C4-2B (cell line): ENCODE data around the gene MYBPHL.

Experiments used
- H3K27ac ChIP-seq: fragments of 450-650 bp; 2 replicates; pipeline ENCODE4 v1.5.1; 2017
- ZFX ChIP-seq: fragments of 450-650 bp; IDR thresholded peaks from 2 replicates; pipeline ENCODE4 v1.6.1; 2017
- TF ChIP-seq, protein P1 (sequence below): fragments of 450-650 bp; conservative IDR thresholded peaks from 2 replicates; pipeline ENCODE4 v1.5.1; 2017; ENCODE audit warnings: mild to moderate bottlenecking

The MYBPHL gene

DNA sequence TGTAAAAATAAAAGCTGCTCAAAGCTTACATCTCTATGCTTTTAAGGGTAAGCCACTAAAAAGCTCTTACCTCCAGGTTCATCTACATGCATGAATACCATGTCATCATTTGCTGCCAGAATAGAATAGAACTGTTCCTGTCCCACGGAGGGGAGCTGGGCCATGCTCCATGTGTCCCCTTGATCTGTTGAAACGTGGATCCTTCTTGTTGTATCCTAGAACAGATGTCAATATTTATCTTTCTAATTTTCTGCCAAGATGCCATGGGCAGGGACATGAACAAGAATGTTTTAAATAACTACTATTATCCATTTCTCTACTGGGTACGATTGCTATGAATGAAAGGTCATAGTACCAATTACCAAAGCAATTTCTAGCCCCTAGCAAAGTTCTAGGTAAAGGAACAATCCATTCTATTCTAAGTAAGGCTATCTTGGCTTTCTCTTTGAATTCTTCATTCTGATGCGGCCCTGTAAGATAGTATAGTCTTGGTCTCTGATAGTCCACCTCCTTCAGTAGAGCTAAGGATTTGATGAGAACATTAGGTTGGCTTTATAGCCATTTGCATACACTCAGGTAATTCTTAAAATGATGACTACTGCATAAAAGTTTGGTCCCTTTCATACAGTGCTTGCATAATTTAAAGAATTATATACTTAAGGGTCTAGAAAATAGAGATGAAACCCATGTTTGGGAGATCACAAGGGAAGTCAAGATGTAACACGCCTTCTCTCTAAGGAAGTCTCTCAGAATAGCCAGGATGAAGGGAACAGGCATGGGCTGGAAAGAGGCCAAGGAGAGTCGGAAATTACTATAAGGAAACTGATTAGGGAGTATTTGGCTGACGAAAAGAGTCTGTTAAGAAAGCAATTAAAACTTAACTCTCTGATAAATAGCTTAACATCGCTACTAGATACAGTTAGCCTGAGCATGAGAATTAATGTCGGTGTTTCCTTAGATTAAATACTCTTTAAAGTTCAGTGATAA is 35.4 kb upstream of the MYBPHL start:
- TF ChIP-seq, protein P1, sequence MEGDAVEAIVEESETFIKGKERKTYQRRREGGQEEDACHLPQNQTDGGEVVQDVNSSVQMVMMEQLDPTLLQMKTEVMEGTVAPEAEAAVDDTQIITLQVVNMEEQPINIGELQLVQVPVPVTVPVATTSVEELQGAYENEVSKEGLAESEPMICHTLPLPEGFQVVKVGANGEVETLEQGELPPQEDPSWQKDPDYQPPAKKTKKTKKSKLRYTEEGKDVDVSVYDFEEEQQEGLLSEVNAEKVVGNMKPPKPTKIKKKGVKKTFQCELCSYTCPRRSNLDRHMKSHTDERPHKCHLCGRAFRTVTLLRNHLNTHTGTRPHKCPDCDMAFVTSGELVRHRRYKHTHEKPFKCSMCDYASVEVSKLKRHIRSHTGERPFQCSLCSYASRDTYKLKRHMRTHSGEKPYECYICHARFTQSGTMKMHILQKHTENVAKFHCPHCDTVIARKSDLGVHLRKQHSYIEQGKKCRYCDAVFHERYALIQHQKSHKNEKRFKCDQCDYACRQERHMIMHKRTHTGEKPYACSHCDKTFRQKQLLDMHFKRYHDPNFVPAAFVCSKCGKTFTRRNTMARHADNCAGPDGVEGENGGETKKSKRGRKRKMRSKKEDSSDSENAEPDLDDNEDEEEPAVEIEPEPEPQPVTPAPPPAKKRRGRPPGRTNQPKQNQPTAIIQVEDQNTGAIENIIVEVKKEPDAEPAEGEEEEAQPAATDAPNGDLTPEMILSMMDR, result no peak
- no peak for TF ChIP-seq ZFX
- H3K27ac ChIP-seq, result no peak overlapping the region

DNA sequence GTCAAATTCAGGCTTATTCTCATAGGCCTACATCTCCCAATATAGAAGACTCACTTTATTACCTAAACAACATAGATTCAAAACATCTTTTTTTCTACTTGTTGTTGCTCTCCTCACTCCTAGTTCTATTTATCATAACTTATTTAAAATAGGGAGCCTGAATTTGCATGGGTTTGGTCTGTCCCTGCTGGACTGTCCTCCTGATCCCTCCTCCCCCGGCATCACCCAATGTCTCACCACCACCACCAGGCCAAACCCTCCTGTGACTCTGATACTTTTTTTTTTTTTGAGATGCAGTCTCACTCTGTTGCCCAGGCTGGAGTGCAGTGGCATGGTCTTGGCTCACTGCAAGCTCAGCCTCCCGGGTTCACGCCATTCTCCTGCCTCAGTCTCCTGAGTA is 31.8 kb upstream of the MYBPHL start:
- no peak overlapping the region for H3K27ac ChIP-seq
- no peak for TF ChIP-seq ZFX
- TF ChIP-seq, protein P1, result no peak

DNA sequence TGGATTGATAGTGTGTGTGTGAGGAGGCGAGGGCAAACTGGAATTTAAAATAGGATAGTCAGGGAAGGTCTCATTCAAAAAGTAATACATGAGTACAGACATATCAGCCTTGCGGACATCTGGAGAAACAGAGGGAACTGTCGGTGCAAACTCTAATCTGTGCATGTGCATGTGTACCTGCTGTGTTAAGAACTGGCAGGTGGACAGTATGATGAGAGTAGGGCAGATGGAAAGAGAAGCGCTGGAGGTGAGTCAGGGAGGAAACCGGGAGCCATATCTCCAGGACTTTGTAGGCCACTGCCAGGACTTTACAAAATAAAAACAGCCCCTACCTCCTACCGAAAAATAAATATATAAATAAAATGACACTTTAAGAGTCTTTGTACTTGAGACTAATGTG is 31.3 kb upstream of the MYBPHL start:
- H3K27ac ChIP-seq, result no peak overlapping the region
- TF ChIP-seq, protein P1, result no peak
- no peak for TF ChIP-seq ZFX

DNA sequence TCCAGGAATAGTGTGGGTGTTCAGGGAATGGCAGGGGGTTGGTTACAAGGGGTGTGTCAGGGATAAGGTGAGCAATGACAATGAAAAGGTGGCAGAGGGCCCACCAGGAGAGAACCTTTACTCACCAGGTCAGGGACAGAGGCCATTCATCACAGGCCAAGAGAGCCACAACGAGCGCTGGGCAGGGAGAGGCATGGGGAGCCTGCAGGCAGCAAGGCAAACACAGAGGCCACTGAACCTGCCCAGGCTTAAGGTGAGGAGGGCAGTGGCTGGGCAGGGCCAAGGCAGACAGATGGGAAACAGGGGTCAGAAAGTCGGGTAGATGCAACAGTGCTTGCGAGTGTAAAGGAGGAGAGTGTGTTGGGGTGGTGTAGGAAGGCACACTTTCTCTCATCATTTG is 28.3 kb upstream of the MYBPHL start:
- H3K27ac ChIP-seq, result no peak overlapping the region
- TF ChIP-seq, protein P1, result no peak
- TF ChIP-seq ZFX, result no peak

DNA sequence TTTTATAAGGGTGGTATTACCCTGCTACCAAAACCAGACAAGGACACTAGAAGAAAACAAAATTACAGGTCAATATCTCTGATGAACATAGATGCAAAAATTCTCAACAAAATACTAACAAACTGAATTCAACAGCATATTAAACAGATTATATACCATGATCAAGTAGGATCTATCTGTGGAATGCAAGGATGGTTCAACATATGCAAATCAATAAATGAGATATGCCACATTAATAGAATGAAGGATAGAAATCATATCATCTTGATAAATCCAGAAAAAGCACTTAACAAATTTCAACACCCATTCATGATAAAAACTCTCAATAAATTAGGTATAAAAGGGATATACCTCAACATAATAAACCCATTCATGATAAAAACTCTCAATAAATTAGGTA is 24.3 kb upstream of the MYBPHL start:
- no peak for TF ChIP-seq ZFX
- H3K27ac ChIP-seq, result no peak overlapping the region

DNA sequence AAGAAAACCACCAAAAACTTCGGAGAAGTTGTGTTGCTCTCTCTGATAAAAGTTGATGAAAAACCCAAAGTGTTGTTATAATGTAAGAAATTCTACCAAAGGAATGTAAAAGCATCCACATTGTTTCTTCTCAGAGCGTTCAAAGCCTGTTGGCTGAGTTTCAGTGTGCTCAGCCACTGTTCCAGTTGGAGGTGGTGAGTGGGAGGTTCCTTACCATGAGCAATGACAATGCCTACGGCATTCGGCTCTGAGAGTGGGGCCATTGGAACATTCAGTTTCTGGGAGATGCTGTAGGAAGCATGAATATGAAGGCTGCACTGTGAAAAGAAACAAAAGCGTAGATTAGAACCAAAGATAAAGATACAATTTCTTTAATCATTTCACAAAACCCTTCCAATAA is 20.5 kb upstream of the MYBPHL start:
- H3K27ac ChIP-seq, result no peak overlapping the region
- TF ChIP-seq, protein P1, result no peak
- no peak for TF ChIP-seq ZFX

DNA sequence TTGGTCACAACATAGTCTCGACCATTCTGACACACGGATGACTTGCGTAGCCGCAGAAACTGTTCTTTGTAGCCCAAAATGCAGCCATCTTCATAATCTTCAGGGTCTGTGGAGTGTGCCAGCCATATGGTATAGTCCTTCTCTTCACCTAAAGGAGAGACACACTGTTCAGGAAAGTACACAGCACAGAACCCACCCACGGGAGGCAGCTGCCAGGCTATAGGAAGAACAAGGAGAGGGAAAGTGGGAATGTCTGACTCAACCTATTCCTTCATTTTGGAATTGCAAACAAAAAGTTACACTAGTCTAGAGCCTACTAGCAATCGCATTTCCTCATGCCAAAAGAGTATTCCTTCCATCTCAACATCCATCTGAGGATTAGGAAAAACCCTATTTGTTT is 16.2 kb upstream of the MYBPHL start:
- TF ChIP-seq ZFX, result no peak
- TF ChIP-seq, protein P1, result no peak
- no peak overlapping the region; the same call in 1 of the 2 replicates for H3K27ac ChIP-seq
